Loucy (cell line): ENCODE measurements around the gene NEBL.

Experiments
- H2AFZ ChIP-seq: fragments of 200-600 bp; sonication (generic); 2 replicates; pipeline ENCODE4 v1.6.0; 2016; ENCODE audit warnings: antibody characterized with exemption, mild to moderate bottlenecking, low read length, moderate library complexity
- H3F3A ChIP-seq: fragments of 200-600 bp; 2 replicates; pipeline ENCODE4 v1.6.0; 2016; ENCODE audit warnings: antibody characterized with exemption, low read depth, mild to moderate bottlenecking
- H3K27me3 ChIP-seq: fragments of 200-600 bp; sonication (generic); 2 replicates; pipeline ENCODE4 v1.6.1; 2014; ENCODE audit warnings: low read length, mild to moderate bottlenecking; ENCODE audit not compliant: insufficient read depth, poor library complexity, severe bottlenecking
- H3K36me3 ChIP-seq: fragments of 200-600 bp; sonication (generic); 2 replicates; pipeline ENCODE4 v1.6.1; 2016; ENCODE audit warnings: low read length; ENCODE audit not compliant: insufficient read depth
- H3K4me1 ChIP-seq: fragments of 200-600 bp; sonication (generic); 2 replicates; pipeline ENCODE4 v1.5.1; 2014; ENCODE audit warnings: low read length, mild to moderate bottlenecking; ENCODE audit not compliant: insufficient read depth, poor library complexity, severe bottlenecking
- H3K4me2 ChIP-seq: fragments of 200-600 bp; sonication (generic); 2 replicates; pipeline ENCODE4 v1.6.0; 2014; ENCODE audit warnings: antibody characterized with exemption, low read length, low read depth, mild to moderate bottlenecking; ENCODE audit not compliant: poor library complexity, severe bottlenecking
- H3K4me3 ChIP-seq: fragments of 200-600 bp; sonication (generic); 2 replicates; pipeline ENCODE4 v1.5.1; 2014; ENCODE audit warnings: low read length, mild to moderate bottlenecking, mixed read lengths; ENCODE audit not compliant: poor library complexity, severe bottlenecking
- H3K79me2 ChIP-seq: fragments of 200-600 bp; sonication (generic); 2 replicates; pipeline ENCODE4 v1.6.1; 2014; ENCODE audit warnings: low read length; ENCODE audit not compliant: insufficient read depth
- H3K9ac ChIP-seq: fragments of 200-600 bp; sonication (generic); 2 replicates; pipeline ENCODE4 v1.6.0; 2014; ENCODE audit warnings: mild to moderate bottlenecking, low read depth, low read length, moderate library complexity; ENCODE audit not compliant: poor library complexity, severe bottlenecking
- H3K9me2 ChIP-seq: fragments of 200-600 bp; sonication (generic); replicated peaks from 2 replicates; pipeline ENCODE4 v1.6.1; 2016; ENCODE audit warnings: low read depth, low read length, mixed read lengths
- H3K9me3 ChIP-seq: fragments of 200-600 bp; sonication (generic); 2 replicates; pipeline ENCODE4 v1.6.1; 2014; ENCODE audit warnings: mild to moderate bottlenecking, antibody characterized with exemption, low read length, low read depth; ENCODE audit not compliant: insufficient read depth
- H4K20me1 ChIP-seq: fragments of 200-600 bp; sonication (generic); 2 replicates; pipeline ENCODE4 v1.6.0; 2014; ENCODE audit warnings: antibody characterized with exemption, low read length, mild to moderate bottlenecking; ENCODE audit not compliant: insufficient read depth, poor library complexity, severe bottlenecking
- EZH2phosphoT487 ChIP-seq: fragments of 200-600 bp; IDR thresholded peaks from 2 replicates; pipeline ENCODE4 v1.6.1; 2018; ENCODE audit warnings: antibody characterized with exemption, mild to moderate bottlenecking, moderate library complexity, borderline replicate concordance
- TF ChIP-seq, protein P1 (sequence below): fragments of 200-600 bp; sonication (generic); conservative IDR thresholded peaks from 2 replicates; pipeline ENCODE4 v1.5.1; 2014; ENCODE audit warnings: mild to moderate bottlenecking, antibody characterized with exemption, low read length

NEBL gene

GRCh38 chr10:20817646-20818045 is 79.5 kb downstream of the NEBL start:
- no peak overlapping the region for H3K4me3 ChIP-seq
- no peaks in the 10 kb centered on the region for H3F3A ChIP-seq
- H4K20me1 ChIP-seq: no peaks in the 10 kb centered on the region
- H3K9me2 ChIP-seq: no peaks in the 10 kb centered on the region
- H3K4me2 ChIP-seq: no peak overlapping the region
- H3K36me3 ChIP-seq: no peaks in the 10 kb centered on the region
- no peak for TF ChIP-seq EZH2phosphoT487
- no peak overlapping the region for H2AFZ ChIP-seq
- no peaks in the 10 kb centered on the region for H3K79me2 ChIP-seq
- H3K9ac ChIP-seq: no peak overlapping the region
- H3K9me3 ChIP-seq: no peaks in the 10 kb centered on the region
- no peaks in the 10 kb centered on the region for H3K4me1 ChIP-seq
- no peaks in the 10 kb centered on the region for H3K27me3 ChIP-seq

DNA sequence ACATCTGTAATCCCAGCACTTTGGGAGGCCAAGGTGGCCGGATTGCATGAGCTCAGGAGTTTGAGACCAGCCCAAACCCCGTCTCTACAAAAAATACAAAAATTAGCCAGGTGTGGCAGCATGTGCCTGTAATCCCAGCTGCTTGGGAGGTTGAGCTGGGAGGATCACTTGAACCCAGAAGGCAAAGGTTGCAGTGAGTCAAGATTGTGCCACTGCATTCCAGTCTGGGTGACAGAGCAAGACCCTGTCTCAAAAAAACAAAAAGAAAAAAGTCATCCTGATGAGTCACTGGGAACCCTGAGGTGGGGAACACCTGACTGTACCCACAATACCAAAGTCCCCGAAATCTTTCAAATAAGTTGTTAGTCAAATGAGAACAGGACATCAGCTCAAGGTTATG is 80.0 kb downstream of the NEBL start:
- Histone ChIP-seq H3K9me3 (no peaks in the 10 kb centered on the region), H3K79me2 (no peaks in the 10 kb centered on the region), H3K9me2 (no peaks in the 10 kb centered on the region), H3K4me2 (no peak overlapping the region), H3K27me3 (no peaks in the 10 kb centered on the region), H3K9ac (no peak overlapping the region), H2AFZ (no peak overlapping the region), H4K20me1 (no peaks in the 10 kb centered on the region), H3K4me1 (no peaks in the 10 kb centered on the region), H3K4me3 (no peak overlapping the region), H3F3A (no peaks in the 10 kb centered on the region), H3K36me3 (no peaks in the 10 kb centered on the region)
- no peak for TF ChIP-seq EZH2phosphoT487
- TF ChIP-seq, protein P1, sequence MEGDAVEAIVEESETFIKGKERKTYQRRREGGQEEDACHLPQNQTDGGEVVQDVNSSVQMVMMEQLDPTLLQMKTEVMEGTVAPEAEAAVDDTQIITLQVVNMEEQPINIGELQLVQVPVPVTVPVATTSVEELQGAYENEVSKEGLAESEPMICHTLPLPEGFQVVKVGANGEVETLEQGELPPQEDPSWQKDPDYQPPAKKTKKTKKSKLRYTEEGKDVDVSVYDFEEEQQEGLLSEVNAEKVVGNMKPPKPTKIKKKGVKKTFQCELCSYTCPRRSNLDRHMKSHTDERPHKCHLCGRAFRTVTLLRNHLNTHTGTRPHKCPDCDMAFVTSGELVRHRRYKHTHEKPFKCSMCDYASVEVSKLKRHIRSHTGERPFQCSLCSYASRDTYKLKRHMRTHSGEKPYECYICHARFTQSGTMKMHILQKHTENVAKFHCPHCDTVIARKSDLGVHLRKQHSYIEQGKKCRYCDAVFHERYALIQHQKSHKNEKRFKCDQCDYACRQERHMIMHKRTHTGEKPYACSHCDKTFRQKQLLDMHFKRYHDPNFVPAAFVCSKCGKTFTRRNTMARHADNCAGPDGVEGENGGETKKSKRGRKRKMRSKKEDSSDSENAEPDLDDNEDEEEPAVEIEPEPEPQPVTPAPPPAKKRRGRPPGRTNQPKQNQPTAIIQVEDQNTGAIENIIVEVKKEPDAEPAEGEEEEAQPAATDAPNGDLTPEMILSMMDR: no peak

- H3K9ac ChIP-seq: no peak overlapping the region
- TF ChIP-seq, protein P1: no peak
- no peak for TF ChIP-seq EZH2phosphoT487
Observed at GRCh38 chr10:20814116-20814515, 83.0 kb downstream of the NEBL start.

GRCh38 chr10:20811131-20811530 is 86.0 kb downstream of the NEBL start:
- H4K20me1 ChIP-seq: no peaks in the 10 kb centered on the region
- TF ChIP-seq EZH2phosphoT487: no peak
- TF ChIP-seq, protein P1: no peak
- no peaks in the 10 kb centered on the region for H3K27me3 ChIP-seq
- H3K4me2 ChIP-seq: no peak overlapping the region
- no peaks in the 10 kb centered on the region for H3K4me1 ChIP-seq
- H3K9me3 ChIP-seq: no peaks in the 10 kb centered on the region
- no peak overlapping the region for H2AFZ ChIP-seq
- no peaks in the 10 kb centered on the region for H3K9me2 ChIP-seq
- no peaks in the 10 kb centered on the region for H3K79me2 ChIP-seq
- H3K36me3 ChIP-seq: no peaks in the 10 kb centered on the region
- no peak overlapping the region for H3K9ac ChIP-seq
- H3F3A ChIP-seq: no peaks in the 10 kb centered on the region
- no peak overlapping the region for H3K4me3 ChIP-seq

More at GRCh38 chr10:20814116-20814515, 83.0 kb downstream of the NEBL start:
- Histone ChIP-seq H3K4me2 (no peak overlapping the region), H4K20me1 (no peaks in the 10 kb centered on the region), H3K79me2 (no peaks in the 10 kb centered on the region), H3K9me2 (no peaks in the 10 kb centered on the region), H3K27me3 (no peaks in the 10 kb centered on the region), H2AFZ (no peak overlapping the region), H3K4me1 (no peaks in the 10 kb centered on the region), H3K36me3 (no peaks in the 10 kb centered on the region), H3F3A (no peaks in the 10 kb centered on the region), H3K4me3 (no peak overlapping the region), H3K9me3 (no peaks in the 10 kb centered on the region)
